ENCODE results near the gene PREX1. TPM values are rescaled to one million over a fixed set of nuclear protein-coding genes. Genes with fewer than 3 reads are reported as not detected.

Gene PREX1
- total RNA-seq, 1 experiment from 2014 or later: 20.0 TPM

- no TSS peak for BruUV-seq (replicated peaks)
- TF ChIP-seq POLR2AphosphoS5 (IDR thresholded peaks at IDR 0.05; ENCODE audit: low read depth, low read length) (no peak), SIN3A (IDR thresholded peaks at IDR 0.05; ENCODE audit: borderline replicate concordance, insufficient read depth, low read depth, low read length) (no peak), CTCF (IDR thresholded peaks at IDR 0.05) (no peak), TCF7L2 (IDR thresholded peaks at IDR 0.05; ENCODE audit: low read depth, low read length) (no peak)
- TF ChIP-seq, protein P1, sequence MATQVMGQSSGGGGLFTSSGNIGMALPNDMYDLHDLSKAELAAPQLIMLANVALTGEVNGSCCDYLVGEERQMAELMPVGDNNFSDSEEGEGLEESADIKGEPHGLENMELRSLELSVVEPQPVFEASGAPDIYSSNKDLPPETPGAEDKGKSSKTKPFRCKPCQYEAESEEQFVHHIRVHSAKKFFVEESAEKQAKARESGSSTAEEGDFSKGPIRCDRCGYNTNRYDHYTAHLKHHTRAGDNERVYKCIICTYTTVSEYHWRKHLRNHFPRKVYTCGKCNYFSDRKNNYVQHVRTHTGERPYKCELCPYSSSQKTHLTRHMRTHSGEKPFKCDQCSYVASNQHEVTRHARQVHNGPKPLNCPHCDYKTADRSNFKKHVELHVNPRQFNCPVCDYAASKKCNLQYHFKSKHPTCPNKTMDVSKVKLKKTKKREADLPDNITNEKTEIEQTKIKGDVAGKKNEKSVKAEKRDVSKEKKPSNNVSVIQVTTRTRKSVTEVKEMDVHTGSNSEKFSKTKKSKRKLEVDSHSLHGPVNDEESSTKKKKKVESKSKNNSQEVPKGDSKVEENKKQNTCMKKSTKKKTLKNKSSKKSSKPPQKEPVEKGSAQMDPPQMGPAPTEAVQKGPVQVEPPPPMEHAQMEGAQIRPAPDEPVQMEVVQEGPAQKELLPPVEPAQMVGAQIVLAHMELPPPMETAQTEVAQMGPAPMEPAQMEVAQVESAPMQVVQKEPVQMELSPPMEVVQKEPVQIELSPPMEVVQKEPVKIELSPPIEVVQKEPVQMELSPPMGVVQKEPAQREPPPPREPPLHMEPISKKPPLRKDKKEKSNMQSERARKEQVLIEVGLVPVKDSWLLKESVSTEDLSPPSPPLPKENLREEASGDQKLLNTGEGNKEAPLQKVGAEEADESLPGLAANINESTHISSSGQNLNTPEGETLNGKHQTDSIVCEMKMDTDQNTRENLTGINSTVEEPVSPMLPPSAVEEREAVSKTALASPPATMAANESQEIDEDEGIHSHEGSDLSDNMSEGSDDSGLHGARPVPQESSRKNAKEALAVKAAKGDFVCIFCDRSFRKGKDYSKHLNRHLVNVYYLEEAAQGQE (IDR thresholded peaks at IDR 0.05; ENCODE audit: insufficient read depth in 1 of 2, low read depth in 2 of 2, low read length in 1 of 2): no peak
- in situ Hi-C loops (cut with HindIII; ENCODE audit: low pct_unique_long_range_greater_than_20kb, low sequenced_read_pairs): no loop called here
- Histone ChIP-seq H3K4me3 (ENCODE audit: low read depth in 2 of 2, low read length in 2 of 2) (no peak overlapping the region), H3K27ac (ENCODE audit: low read length) (no peak overlapping the region), H3K9me3 (ENCODE audit: control insufficient read depth, insufficient read depth, low read depth, low read length) (no peaks in the 10 kb centered on the region), H3K4me1 (ENCODE audit: control insufficient read depth, insufficient read depth, low read length) (no peaks in the 10 kb centered on the region), H3K36me3 (ENCODE audit: control insufficient read depth, insufficient read depth, low read length) (no peaks in the 10 kb centered on the region), H3K27me3 (ENCODE audit: control insufficient read depth, insufficient read depth, low read length) (no peaks in the 10 kb centered on the region; the same call in 1 of the 2 replicates)
- ChIA-PET POLR2A (no interaction called here), CTCF (no interaction called here)
- ATAC-seq: no peak
- intact Hi-C loops (cut with micrococcal nuclease; ENCODE audit: unreplicated experiment): no loop called here
- DNase-seq (ENCODE audit: low read depth, low spot score): no peak
Measured at GRCh38 chr20:48608756-48609155, 219.0 kb downstream of the PREX1 start.

DNA sequence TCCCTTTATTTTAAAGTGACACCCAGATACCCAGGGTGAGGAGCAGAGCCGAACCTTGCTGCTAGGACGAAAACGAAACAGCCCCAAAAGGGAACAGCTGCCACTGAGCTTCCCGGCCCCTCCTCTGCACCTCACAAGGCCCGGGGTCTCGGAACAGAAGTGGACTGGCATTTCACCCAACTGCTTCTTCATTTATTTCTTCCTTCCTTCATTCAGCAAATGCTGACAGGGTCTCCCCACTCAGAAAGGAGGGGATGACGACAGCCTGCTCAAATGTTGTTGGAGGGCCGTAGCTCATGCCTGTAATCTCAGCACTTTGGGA lies 220.3 kb downstream of the PREX1 start:
- in situ Hi-C loops (cut with HindIII; ENCODE audit: low pct_unique_long_range_greater_than_20kb, low sequenced_read_pairs): no loop called here
- H3K9me3 ChIP-seq (ENCODE audit: control insufficient read depth, insufficient read depth, low read depth, low read length): no peaks in the 10 kb centered on the region
- no peaks in the 10 kb centered on the region for H3K4me1 ChIP-seq (ENCODE audit: control insufficient read depth, insufficient read depth, low read length)
- POLR2A ChIA-PET: no interaction called here
- no peaks in the 10 kb centered on the region for H3K36me3 ChIP-seq (ENCODE audit: control insufficient read depth, insufficient read depth, low read length)
- BruUV-seq (replicated peaks): no TSS peak
- CTCF ChIA-PET: no interaction called here
- TF ChIP-seq SIN3A (IDR thresholded peaks at IDR 0.05; ENCODE audit: borderline replicate concordance, insufficient read depth, low read depth, low read length) (no peak), TCF7L2 (IDR thresholded peaks at IDR 0.05; ENCODE audit: low read depth, low read length) (no peak), CTCF (IDR thresholded peaks at IDR 0.05) (no peak), POLR2AphosphoS5 (IDR thresholded peaks at IDR 0.05; ENCODE audit: low read depth, low read length) (no peak)
- TF ChIP-seq, protein P1 (IDR thresholded peaks at IDR 0.05; ENCODE audit: insufficient read depth in 1 of 2, low read depth in 2 of 2, low read length in 1 of 2): no peak
- ATAC-seq (no peak), DNase-seq (ENCODE audit: low read depth, low spot score) (no peak)
- no peak overlapping the region for H3K27ac ChIP-seq (ENCODE audit: low read length)
- intact Hi-C loops (cut with micrococcal nuclease; ENCODE audit: unreplicated experiment): no loop called here
- no peak overlapping the region for H3K4me3 ChIP-seq (ENCODE audit: low read depth in 2 of 2, low read length in 2 of 2)
- no peaks in the 10 kb centered on the region for H3K27me3 ChIP-seq (ENCODE audit: control insufficient read depth, insufficient read depth, low read length)

Data from Panc1 (cell line).